Left ventricle myocardium inferior (tissue), 1 donor: ENCODE results near the gene COTL1. TPM values are rescaled to one million over a fixed set of nuclear protein-coding genes. Genes with fewer than 3 reads are reported as not detected.
"Not testable (repeated sequence)": the region's sequence is repeated elsewhere in the genome, so short reads cannot be mapped to it uniquely, and the experiment has no call there.

Experiments
- DNase-seq: peaks from one replicate; pipeline ENCODE4 v3.0.0-alpha.2; 2020
- H3K27ac ChIP-seq: fragments of 200-600 bp; replicated peaks from 2 replicates; pipeline ENCODE4 v1.8.0; 2021
- H3K27me3 ChIP-seq: fragments of 200-600 bp; 2 replicates; pipeline ENCODE4 v1.8.0; 2021; ENCODE audit warnings: low read depth
- H3K36me3 ChIP-seq: fragments of 200-600 bp; 2 replicates; pipeline ENCODE4 v1.8.0; 2021
- H3K4me1 ChIP-seq: fragments of 200-600 bp; 2 replicates; pipeline ENCODE4 v1.8.0; 2021
- H3K4me3 ChIP-seq: fragments of 200-600 bp; 2 replicates; pipeline ENCODE4 v1.8.0; 2021; ENCODE audit warnings: mild to moderate bottlenecking, moderate library complexity
- H3K9me3 ChIP-seq: fragments of 200-600 bp; replicated peaks from 2 replicates; pipeline ENCODE4 v1.8.0; 2021
- CTCF ChIP-seq: fragments of 200-600 bp; IDR thresholded peaks from 2 replicates; pipeline ENCODE4 v1.8.0; 2021; ENCODE audit warnings: antibody characterized with exemption, mild to moderate bottlenecking, borderline replicate concordance
- intact Hi-C: fragments of 100-400 bp; cut with micrococcal nuclease; formaldehyde crosslinking; loops from one replicate; pipeline ENCODE4 v1.11.0; 2022
- total RNA-seq: library from RNA; stranded (reverse); fragmentation: NEBNext Ultra II Directional; extraction: Animal tissue kit (Norgen Biotek cat#: 25700); gene quantifications from one replicate; pipeline ENCODE4 v1.2.1, GENCODE V29; 2021
- donor health status: DM: no; HTN: yes; CAD: no; lungs with severe emphysema.

The COTL1 gene
- total RNA-seq, 1 donor from 2014 or later = 13.3 TPM

- H3K4me1 ChIP-seq = peaks cover 15% of the 10 kb centered on the region
- no peak for TF ChIP-seq CTCF
- no peaks in the 10 kb centered on the region for H3K36me3 ChIP-seq
- no peaks in the 10 kb centered on the region for H3K27me3 ChIP-seq
- H3K27ac ChIP-seq = peak overlapping the region; percentile 67
- DNase-seq = peak; percentile 88
- intact Hi-C loops = no loop called here
- H3K4me3 ChIP-seq = peak overlapping the region; percentile 1
- no peaks in the 10 kb centered on the region for H3K9me3 ChIP-seq
Measured at GRCh38 chr16:84633622-84634021, 15.7 kb upstream of the COTL1 start.

DNA sequence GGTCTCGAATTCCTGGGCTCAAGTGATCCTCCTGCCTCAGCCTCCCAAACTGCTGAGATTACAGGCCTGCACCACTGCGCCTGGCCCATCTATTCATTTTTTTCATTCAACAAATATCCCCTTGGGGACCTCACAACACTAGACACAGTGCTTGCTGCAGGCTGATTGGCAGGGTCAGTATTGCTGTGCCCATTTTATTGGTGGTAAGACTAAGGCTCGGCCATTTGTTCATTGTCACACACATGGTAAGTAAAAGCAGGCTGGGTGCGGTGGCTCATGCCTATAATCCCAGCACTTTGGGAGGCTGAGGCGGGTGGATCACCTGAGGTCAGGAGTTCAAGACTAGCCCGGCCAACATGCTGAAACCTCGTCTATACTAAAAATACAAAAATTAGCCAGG lies 15.0 kb upstream of the COTL1 start:
- H3K36me3 ChIP-seq, H3K9me3 ChIP-seq, DNase-seq, H3K4me3 ChIP-seq, intact Hi-C loops, H3K27me3 ChIP-seq: not testable (repeated sequence)
- H3K4me1 ChIP-seq = peaks cover 15% of the 10 kb centered on the region
- peak overlapping the region; percentile 67 for H3K27ac ChIP-seq

DNA sequence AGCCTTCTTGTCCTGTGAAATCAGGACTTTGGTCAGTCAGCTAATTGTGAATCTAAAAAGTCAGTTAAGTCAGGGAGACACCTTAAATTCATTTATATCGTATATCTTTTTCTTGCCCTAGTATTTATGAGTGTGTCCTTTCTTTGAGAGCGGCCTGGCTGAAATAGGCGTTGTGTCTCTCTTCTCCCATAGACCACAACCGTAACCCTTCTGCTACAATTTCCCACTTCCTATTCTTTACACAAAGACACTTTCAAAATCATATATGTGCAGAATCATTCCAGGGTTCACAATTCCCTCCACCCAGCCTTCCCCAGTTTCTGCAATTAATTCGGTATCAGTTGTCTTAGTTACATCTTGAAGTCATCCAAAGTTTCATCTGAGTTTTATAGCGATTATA lies 14.0 kb upstream of the COTL1 start:
- intact Hi-C loops = no loop called here
- Histone ChIP-seq H3K9me3 (no peaks in the 10 kb centered on the region), H3K27me3 (no peaks in the 10 kb centered on the region), H3K4me1 (peaks cover 15% of the 10 kb centered on the region), H3K27ac (no peak overlapping the region), H3K4me3 (no peak overlapping the region), H3K36me3 (no peaks in the 10 kb centered on the region)
- DNase-seq = no peak
- TF ChIP-seq CTCF = no peak

GRCh38 chr16:84631153-84631466 lies 13.2 kb upstream of the COTL1 start:
- no peak for TF ChIP-seq CTCF
- DNase-seq = no peak
- Histone ChIP-seq H3K36me3 (no peaks in the 10 kb centered on the region), H3K4me1 (peaks cover 15% of the 10 kb centered on the region), H3K27ac (no peak overlapping the region), H3K9me3 (no peaks in the 10 kb centered on the region), H3K4me3 (no peak overlapping the region), H3K27me3 (no peaks in the 10 kb centered on the region)
- intact Hi-C loops = no loop called here

GRCh38 chr16:84630446-84631152 lies 12.7 kb upstream of the COTL1 start:
- Histone ChIP-seq H3K27me3 (no peaks in the 10 kb centered on the region), H3K4me3 (no peak overlapping the region), H3K27ac (no peak overlapping the region), H3K4me1 (peaks cover 15% of the 10 kb centered on the region), H3K36me3 (no peaks in the 10 kb centered on the region), H3K9me3 (no peaks in the 10 kb centered on the region)
- intact Hi-C loops = no loop called here
- no peak for DNase-seq
- no peak for TF ChIP-seq CTCF

DNA sequence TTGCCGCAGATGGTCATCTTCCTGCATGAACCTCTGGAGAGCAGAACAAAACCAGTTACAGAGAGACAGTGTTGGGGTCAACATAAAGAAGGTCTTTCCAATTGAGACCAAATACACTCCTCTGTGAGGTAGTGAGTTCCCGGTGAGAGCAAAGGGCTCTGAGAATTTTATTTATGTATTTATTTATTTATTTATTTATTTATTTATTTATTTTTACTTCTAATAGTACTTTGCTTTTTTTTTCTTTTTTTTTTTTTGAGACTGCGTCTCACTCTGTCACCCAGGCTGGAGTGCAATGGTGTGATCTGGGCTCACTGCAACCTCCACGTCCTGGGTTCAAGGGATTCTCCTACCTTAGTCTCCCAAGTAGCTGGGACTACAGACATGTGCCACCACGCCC lies 12.1 kb upstream of the COTL1 start:
- H3K36me3 ChIP-seq = no peaks in the 10 kb centered on the region
- intact Hi-C loops = no loop called here
- no peaks in the 10 kb centered on the region for H3K9me3 ChIP-seq
- TF ChIP-seq CTCF = no peak
- no peak for DNase-seq
- H3K27me3 ChIP-seq = no peaks in the 10 kb centered on the region
- H3K4me1 ChIP-seq = peaks cover 15% of the 10 kb centered on the region
- no peak overlapping the region for H3K4me3 ChIP-seq
- H3K27ac ChIP-seq = no peak overlapping the region
